Esophagus muscularis mucosa (tissue), 4 donors: Measurements from ENCODE around the gene ARHGAP4. TPM values are rescaled to one million over a fixed set of nuclear protein-coding genes. Genes with fewer than 3 reads are reported as not detected.

ENCODE experiments used
- DNase-seq: peaks from one replicate; pipeline ENCODE4 v3.0.0-alpha.2; 2017; ENCODE audit errors: extremely low spot score
- H3K27ac ChIP-seq, 4 donors: fragments of 200-600 bp; sonication (generic); replicated peaks in 1 of 4; 1 replicate in 3 of 4; 2 replicates in 1 of 4; pipeline ENCODE4 v1.5.1; 2016 to 2019; ENCODE audit warnings: mild to moderate bottlenecking in 1 of 4
- H3K27me3 ChIP-seq, 4 donors: fragments of 200-600 bp; sonication (generic); one replicate each; pipeline versions ENCODE4 v1.5.1 to v1.6.0; 2016 to 2019
- H3K36me3 ChIP-seq, 4 donors: fragments of 200-600 bp; sonication (generic); one replicate each; pipeline ENCODE4 v1.5.1; 2016 to 2019
- H3K4me1 ChIP-seq, 4 donors: fragments of 200-600 bp; sonication (generic); one replicate each; pipeline ENCODE4 v1.5.1; 2016 to 2019
- H3K4me3 ChIP-seq, 4 donors: fragments of 200-600 bp; sonication (generic); 1 replicate in 2 of 4; 2 replicates in 2 of 4; pipeline ENCODE4 v1.5.1; 2016 to 2019; ENCODE audit warnings: mild to moderate bottlenecking in 4 of 4, moderate library complexity in 1 of 4
- H3K9me3 ChIP-seq, 4 donors: fragments of 200-600 bp; sonication (generic); 1 replicate in 3 of 4; 2 replicates in 1 of 4; pipeline ENCODE4 v1.5.1; 2016 to 2019
- EP300 ChIP-seq: sonication (generic); formaldehyde crosslinking; IDR thresholded peaks from one replicate; pipeline ENCODE4 v1.6.1; 2017; ENCODE audit warnings: antibody characterized with exemption
- POLR2A ChIP-seq: fragments of 450-650 bp; IDR thresholded peaks from one replicate; pipeline ENCODE4 v1.6.1; 2017; ENCODE audit warnings: antibody characterized with exemption, moderate library complexity, mild to moderate bottlenecking, low read depth
- POLR2AphosphoS5 ChIP-seq, 2 donors: sonication (generic); formaldehyde crosslinking; IDR thresholded peaks; one replicate each; pipeline ENCODE4 v1.6.1; 2017; ENCODE audit warnings: antibody characterized with exemption in 2 of 2
- WGBS: methylation state at CpG from one replicate; pipeline ENCODE4 v1.1.5; 2018; 5-methylcytosine and 5-hydroxymethylcytosine counted together
- intact Hi-C: fragments of 100-400 bp; cut with DNase I; formaldehyde crosslinking; loops from one replicate; pipeline ENCODE4 v1.15.1; 2023
- total RNA-seq, 4 donors: library from RNA; depleted of rRNA; stranded (reverse); fragments of >200 nt; gene quantifications; one replicate each; pipeline versions ENCODE4 v1.1.0 to v1.2.1, GENCODE V29; 2016
- TF ChIP-seq, protein P1 (sequence below), 3 experiments: fragments of 200-600 bp in 2 of 3; fragments of 450-650 bp in 1 of 3; sonication (generic) in 2 of 3; IDR thresholded peaks; one replicate each; pipeline ENCODE4 v1.5.1; 2017 to 2019; ENCODE audit warnings: antibody characterized with exemption in 3 of 3, mild to moderate bottlenecking in 2 of 3, moderate library complexity in 1 of 3

The ARHGAP4 gene
- total RNA-seq, 4 donors from 2014 or later: 15.9 to 22.4 (median 17.7) TPM

DNA sequence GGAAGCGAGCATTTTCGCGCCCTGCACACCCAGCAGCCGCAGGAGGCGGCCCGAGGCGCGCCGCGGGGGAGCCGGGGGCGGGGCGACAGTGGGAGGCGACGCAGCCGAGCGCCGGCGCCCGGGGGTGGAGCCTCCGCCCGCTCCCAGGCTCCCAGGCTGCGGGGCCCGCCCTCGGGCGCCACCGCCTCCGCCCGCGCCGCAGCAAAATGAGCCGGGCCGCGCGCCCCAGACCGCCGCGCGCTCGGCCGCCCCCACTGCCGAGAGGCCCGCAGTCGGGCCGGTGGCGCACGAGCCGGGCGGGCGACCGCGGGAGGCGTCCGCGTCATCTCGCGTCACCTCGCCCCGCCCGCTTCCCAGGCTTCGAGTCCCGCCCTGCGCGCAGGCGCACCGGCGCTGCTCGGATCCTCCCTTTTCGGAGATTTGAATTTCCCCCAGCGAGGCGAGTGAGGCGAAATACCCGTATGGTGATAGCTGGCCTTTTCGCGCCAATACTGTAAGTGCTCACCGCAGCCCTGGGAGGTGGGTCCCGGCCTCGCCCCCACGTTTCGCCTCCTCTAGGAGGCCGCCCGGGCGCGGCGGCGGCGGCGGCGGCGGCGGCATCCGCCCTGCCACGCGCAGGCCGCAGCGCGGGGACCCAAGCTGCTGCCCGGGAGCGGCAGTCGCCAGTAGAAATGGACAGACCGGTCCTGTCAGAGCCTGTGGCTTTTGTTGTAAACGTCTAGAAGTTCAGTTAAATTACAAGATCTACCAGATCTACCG lies 46.5 kb upstream of the ARHGAP4 start, which contains the start of gene TMEM187:
Gene TMEM187, plus strand, starts transcription at position 387 of the 759 bp plus-strand sequence. CDS start 9,309 bp downstream, outside the sequence.
- no peaks in the 10 kb centered on the region for H3K9me3 ChIP-seq
- TF ChIP-seq POLR2AphosphoS5 (IDR thresholded peaks at IDR 0.05) (peak; percentile 69 to 70), POLR2A (no peak)
- intact Hi-C loops: no loop called here
- 18% methylated on average over 17 of the region's 103 CpGs for WGBS
- H3K27ac ChIP-seq: peak within 1 kb of the TSS; percentile 95 to 99 (median 98)
- H3K36me3 ChIP-seq: no peaks in the 10 kb centered on the region
- no peaks in the 10 kb centered on the region for H3K27me3 ChIP-seq
- H3K4me3 ChIP-seq: peak within 1 kb of the TSS; percentile 65 to 81 (median 72)
- DNase-seq: peak; percentile 96
- H3K4me1 ChIP-seq: peaks cover 35 to 45% (median 42%) of the 10 kb centered on the region in 4 donors

DNA sequence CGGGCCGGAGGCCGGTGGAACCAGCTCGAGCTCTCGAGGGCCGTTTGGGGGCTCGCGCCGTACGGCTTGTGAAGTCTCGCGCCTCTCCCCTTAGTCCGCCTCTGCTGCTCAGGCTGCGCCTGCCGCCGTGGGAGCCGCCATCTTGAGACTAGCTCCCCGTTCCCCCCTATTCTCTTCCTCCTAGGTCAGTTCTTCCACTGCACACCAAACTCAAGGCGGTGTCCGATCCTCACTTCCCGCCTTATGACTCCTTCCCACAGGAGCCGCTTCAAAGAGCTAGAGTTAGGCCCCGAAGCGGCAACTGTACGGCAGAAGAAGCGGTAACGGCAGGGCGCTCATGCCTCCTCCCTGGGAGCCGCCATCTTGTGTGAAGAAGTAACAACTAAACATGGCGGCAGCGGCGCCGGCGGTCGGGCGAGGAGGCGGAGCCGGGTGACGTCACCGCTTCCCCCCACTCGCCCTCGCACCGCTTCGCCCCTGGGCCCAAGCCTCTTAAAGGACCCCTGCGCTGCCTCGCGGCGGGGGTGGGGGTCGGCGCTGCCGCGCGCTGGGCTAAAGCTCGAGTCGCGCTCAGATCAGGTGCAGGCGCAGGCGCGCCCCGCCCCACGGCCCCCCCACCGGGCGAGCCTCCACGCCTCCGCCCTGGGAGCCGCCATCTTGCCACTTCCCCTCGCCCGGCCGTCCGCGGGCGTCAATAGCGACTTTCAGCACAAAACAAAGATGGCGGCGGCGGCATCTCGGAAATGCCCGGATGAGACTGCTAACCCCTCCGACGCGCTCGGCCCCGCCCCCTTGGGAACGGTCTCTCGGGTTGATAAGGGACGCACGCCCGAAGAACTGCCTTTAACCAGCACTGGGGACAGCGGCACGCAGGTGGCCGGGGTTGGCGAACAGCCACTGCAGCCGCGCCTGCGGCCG lies 45.6 kb upstream of the ARHGAP4 start, which contains the start of gene HCFC1:
Gene HCFC1, minus strand, starts transcription at position 369 of the 918 bp plus-strand sequence. CDS start 978 bp downstream, outside the sequence.
- H3K27me3 ChIP-seq: no peaks in the 10 kb centered on the region
- DNase-seq: peak; percentile 94
- H3K36me3 ChIP-seq: no peaks in the 10 kb centered on the region
- H3K4me1 ChIP-seq: peaks cover 44 to 53% (median 50%) of the 10 kb centered on the region in 4 donors
- TF ChIP-seq EP300: no peak
- no peak for TF ChIP-seq POLR2A
- TF ChIP-seq, protein P1, sequence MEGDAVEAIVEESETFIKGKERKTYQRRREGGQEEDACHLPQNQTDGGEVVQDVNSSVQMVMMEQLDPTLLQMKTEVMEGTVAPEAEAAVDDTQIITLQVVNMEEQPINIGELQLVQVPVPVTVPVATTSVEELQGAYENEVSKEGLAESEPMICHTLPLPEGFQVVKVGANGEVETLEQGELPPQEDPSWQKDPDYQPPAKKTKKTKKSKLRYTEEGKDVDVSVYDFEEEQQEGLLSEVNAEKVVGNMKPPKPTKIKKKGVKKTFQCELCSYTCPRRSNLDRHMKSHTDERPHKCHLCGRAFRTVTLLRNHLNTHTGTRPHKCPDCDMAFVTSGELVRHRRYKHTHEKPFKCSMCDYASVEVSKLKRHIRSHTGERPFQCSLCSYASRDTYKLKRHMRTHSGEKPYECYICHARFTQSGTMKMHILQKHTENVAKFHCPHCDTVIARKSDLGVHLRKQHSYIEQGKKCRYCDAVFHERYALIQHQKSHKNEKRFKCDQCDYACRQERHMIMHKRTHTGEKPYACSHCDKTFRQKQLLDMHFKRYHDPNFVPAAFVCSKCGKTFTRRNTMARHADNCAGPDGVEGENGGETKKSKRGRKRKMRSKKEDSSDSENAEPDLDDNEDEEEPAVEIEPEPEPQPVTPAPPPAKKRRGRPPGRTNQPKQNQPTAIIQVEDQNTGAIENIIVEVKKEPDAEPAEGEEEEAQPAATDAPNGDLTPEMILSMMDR (IDR thresholded peaks at IDR 0.05): no peak
- peak; percentile 54 to 73 for TF ChIP-seq POLR2AphosphoS5 (IDR thresholded peaks at IDR 0.05)
- intact Hi-C loops: no loop called here
- peak within 1 kb of the TSS; percentile 95 to 99 (median 98) for H3K27ac ChIP-seq
- H3K9me3 ChIP-seq: no peaks in the 10 kb centered on the region
- peak within 1 kb of the TSS; percentile 65 to 81 (median 72) for H3K4me3 ChIP-seq
- 16% methylated on average over 89 of the region's 96 CpGs for WGBS

DNA sequence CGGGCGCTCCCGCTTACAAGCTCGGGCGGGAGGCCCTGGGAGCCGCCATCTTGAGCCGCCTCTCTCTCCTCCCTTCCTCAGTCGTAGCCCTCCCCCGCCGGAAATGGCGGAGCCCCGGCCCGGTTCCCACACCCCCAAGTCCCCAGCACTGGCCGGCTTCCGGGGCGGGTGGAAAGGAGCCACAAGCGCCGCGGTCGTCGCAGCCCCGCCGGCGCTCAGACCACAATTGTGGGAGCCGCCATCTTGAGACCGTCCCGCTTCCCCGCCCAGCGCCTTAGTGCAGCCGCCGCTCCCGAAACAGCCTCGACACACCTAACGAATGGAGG lies 45.0 kb upstream of the ARHGAP4 start:
- TF ChIP-seq, protein P1 (IDR thresholded peaks at IDR 0.05): no peak
- TF ChIP-seq EP300 (no peak), POLR2AphosphoS5 (IDR thresholded peaks at IDR 0.05) (peak; percentile 76 to 78), POLR2A (peak; percentile 65)
- peak; percentile 93 for DNase-seq
- intact Hi-C loops: no loop called here
- H3K27me3 ChIP-seq: no peaks in the 10 kb centered on the region
- H3K4me3 ChIP-seq: peak overlapping the region; percentile 65 to 81 (median 72)
- no peaks in the 10 kb centered on the region for H3K9me3 ChIP-seq
- H3K27ac ChIP-seq: peak overlapping the region; percentile 95 to 99 (median 98)
- peaks cover 50 to 60% (median 57%) of the 10 kb centered on the region in 4 donors for H3K4me1 ChIP-seq
- no peaks in the 10 kb centered on the region for H3K36me3 ChIP-seq
- 18% methylated on average over 7 of the region's 34 CpGs for WGBS

DNA sequence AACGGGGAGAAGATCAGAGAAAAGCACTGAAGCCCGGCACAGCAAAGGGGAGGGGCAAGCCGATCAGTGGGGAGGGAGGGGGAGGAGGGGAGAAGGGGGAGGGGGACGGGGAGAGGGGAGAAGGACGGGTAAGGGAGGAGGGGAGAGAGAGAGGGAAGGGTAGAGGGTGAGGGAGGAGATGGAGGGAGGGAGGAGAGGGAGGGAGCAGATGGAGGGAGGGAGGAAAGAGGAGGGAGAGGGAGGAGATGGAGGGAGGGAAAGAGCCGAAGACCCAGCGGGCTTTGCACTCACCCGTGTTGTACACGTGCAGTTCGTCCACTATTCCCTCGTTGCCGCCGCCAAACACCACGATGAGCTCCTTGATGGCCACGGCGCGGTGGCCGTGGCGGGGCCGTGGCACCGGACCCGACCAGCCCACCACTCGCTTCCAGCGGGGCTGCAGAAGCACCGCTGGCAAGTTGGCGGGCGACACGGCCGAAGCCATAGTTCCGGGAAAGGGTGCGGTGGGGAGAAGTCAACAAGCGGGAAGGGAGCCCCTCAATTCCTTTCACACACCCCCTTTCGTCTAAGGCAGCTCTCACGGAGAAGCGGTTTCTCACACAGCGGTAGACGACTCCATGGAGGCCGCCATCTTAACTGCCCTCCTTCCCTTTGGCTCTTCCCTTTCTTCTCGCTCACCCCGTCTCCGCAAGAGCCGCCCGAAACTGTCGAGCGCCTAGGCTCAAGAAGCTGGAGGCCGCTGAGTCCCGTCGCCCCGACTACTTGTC lies 44.5 kb upstream of the ARHGAP4 start:
- Histone ChIP-seq H3K27me3 (no peaks in the 10 kb centered on the region), H3K4me1 (peaks cover 54 to 65% (median 62%) of the 10 kb centered on the region in 4 donors), H3K4me3 (peak overlapping the region; percentile 65 to 81 (median 72)), H3K36me3 (no peaks in the 10 kb centered on the region), H3K27ac (peak overlapping the region; percentile 95 to 99 (median 98)), H3K9me3 (no peaks in the 10 kb centered on the region)
- intact Hi-C loops: no loop called here
- TF ChIP-seq POLR2AphosphoS5 (IDR thresholded peaks at IDR 0.05) (no peak), POLR2A (no peak), EP300 (no peak)
- TF ChIP-seq, protein P1 (IDR thresholded peaks at IDR 0.05): no peak
- no peak for DNase-seq
- 14% methylated on average over 45 of the region's 49 CpGs for WGBS
